Measurements from ENCODE around the gene MAPKAPK5.

GRCh38 chr12:111893287-111893686 is 51.3 kb downstream of the MAPKAPK5 start:
- TF ChIP-seq POLR2A (IDR thresholded peaks at IDR 0.05; ENCODE audit: extremely low read depth, insufficient read length), result no peak
- TF ChIP-seq, protein P1, sequence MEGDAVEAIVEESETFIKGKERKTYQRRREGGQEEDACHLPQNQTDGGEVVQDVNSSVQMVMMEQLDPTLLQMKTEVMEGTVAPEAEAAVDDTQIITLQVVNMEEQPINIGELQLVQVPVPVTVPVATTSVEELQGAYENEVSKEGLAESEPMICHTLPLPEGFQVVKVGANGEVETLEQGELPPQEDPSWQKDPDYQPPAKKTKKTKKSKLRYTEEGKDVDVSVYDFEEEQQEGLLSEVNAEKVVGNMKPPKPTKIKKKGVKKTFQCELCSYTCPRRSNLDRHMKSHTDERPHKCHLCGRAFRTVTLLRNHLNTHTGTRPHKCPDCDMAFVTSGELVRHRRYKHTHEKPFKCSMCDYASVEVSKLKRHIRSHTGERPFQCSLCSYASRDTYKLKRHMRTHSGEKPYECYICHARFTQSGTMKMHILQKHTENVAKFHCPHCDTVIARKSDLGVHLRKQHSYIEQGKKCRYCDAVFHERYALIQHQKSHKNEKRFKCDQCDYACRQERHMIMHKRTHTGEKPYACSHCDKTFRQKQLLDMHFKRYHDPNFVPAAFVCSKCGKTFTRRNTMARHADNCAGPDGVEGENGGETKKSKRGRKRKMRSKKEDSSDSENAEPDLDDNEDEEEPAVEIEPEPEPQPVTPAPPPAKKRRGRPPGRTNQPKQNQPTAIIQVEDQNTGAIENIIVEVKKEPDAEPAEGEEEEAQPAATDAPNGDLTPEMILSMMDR (IDR thresholded peaks at IDR 0.05; ENCODE audit: low read depth, low read length), result no peak
